OCI-LY1 (cell line): ENCODE results near the gene CBFA2T2.

Source experiments
- CTCF ChIP-seq: fragments of 200-600 bp; sonication (generic), shearing (Covaris generic); IDR thresholded peaks from 2 replicates; pipeline ENCODE4 v1.5.1; 2017; ENCODE audit warnings: mild to moderate bottlenecking, antibody characterized with exemption, low read length, moderate library complexity, mixed read lengths
- EZH2 ChIP-seq: fragments of 200-600 bp; sonication (generic), shearing (Covaris generic); IDR thresholded peaks from 2 replicates; pipeline ENCODE4 v1.8.0; 2017; ENCODE audit warnings: borderline replicate concordance, mixed run types, mild to moderate bottlenecking, antibody characterized with exemption, low read length, moderate library complexity, mixed read lengths

DNA sequence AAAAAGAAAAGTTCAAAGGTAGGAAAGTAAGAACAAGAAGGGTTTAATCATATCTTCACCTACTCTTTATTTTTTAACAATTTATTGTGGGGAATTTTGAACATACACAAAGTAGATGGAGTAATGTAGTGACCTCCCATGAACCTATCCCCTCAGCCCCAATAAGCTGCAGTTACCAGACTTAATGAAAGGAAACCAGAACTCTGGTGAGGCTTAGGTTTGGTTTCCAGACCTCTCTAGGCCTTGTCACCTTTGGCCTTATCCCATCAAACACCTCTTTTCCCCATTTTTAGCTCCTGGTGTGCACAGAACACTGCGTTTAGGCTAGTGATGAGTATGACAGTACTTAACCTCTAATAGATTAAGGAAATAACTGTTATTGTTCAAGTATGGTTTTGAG, 42.0 kb downstream of the CBFA2T2 start:
- TF ChIP-seq EZH2 (no peak), CTCF (no peak)
